Natural killer cell (primary cell): ENCODE results near the gene MEX3C. TPM values are rescaled to one million over a fixed set of nuclear protein-coding genes. Genes with fewer than 3 reads are reported as not detected.

ENCODE experiments used
- ATAC-seq, 3 donors: fragments of 150-1000 bp in 2 of 3; fragments of 200-7000 bp in 1 of 3; cut with Tn5 transposase; 1 replicate in 1 of 3; 2 replicates in 2 of 3; pipeline ENCODE4 v1.10.0; 2021; ENCODE audit warnings: mild to moderate bottlenecking in 2 of 3, moderate library complexity in 2 of 3
- DNase-seq, 2 donors: peaks; one replicate each; pipeline versions ENCODE4 v3.0.0 to v3.0.0-alpha.2; 2013 to 2021; ENCODE audit warnings: mixed read lengths in 1 of 2
- H3K27ac ChIP-seq: one replicate; pipeline ENCODE4 v1.5.1; 2013; ENCODE audit warnings: mild to moderate bottlenecking, low read length
- H3K27me3 ChIP-seq: one replicate; pipeline ENCODE4 v1.6.1; 2013; ENCODE audit warnings: low read length; ENCODE audit not compliant: control insufficient read depth, insufficient read depth
- H3K36me3 ChIP-seq: one replicate; pipeline ENCODE4 v1.6.1; 2013; ENCODE audit warnings: low read length; ENCODE audit not compliant: control insufficient read depth, insufficient read depth
- H3K4me1 ChIP-seq: one replicate; pipeline ENCODE4 v1.6.1; 2013; ENCODE audit warnings: low read length; ENCODE audit not compliant: control insufficient read depth, insufficient read depth
- H3K4me3 ChIP-seq: one replicate; pipeline ENCODE4 v1.5.1; 2013; ENCODE audit warnings: low read length
- H3K9me3 ChIP-seq: one replicate; pipeline ENCODE4 v1.6.1; 2013; ENCODE audit warnings: low read length; ENCODE audit not compliant: control insufficient read depth, insufficient read depth
- H3K27ac Mint-ChIP-seq, 2 donors: one replicate each; pipeline ENCODE4 v1.8.0; 2022; ENCODE audit warnings: mild to moderate bottlenecking in 2 of 2, mixed read lengths in 2 of 2, moderate library complexity in 1 of 2
- H3K27me3 Mint-ChIP-seq, 2 donors: one replicate each; pipeline ENCODE4 v1.8.0; 2022; ENCODE audit warnings: low read depth in 2 of 2, mixed read lengths in 2 of 2
- H3K36me3 Mint-ChIP-seq: one replicate; pipeline ENCODE4 v1.8.0; 2022; ENCODE audit warnings: mixed read lengths
- H3K4me1 Mint-ChIP-seq, 2 donors: one replicate each; pipeline ENCODE4 v1.8.0; 2022; ENCODE audit warnings: mixed read lengths in 2 of 2
- H3K4me3 Mint-ChIP-seq: one replicate; pipeline ENCODE4 v1.8.0; 2022; ENCODE audit warnings: mild to moderate bottlenecking, moderate library complexity, mixed read lengths
- H3K9me3 Mint-ChIP-seq, 2 donors: one replicate each; pipeline ENCODE4 v1.8.0; 2022; ENCODE audit warnings: mixed read lengths in 2 of 2
- WGBS: methylation state at CpG from one replicate; pipeline ENCODE4 v1.1.7; 2013; ENCODE audit warnings: missing lambda C conversion rate; ENCODE audit not compliant: insufficient coverage; 5-methylcytosine and 5-hydroxymethylcytosine counted together
- intact Hi-C: fragments of 100-400 bp; cut with micrococcal nuclease; formaldehyde crosslinking; loops from one replicate; pipeline ENCODE4 v1.14.2; 2022
- total RNA-seq, 4 donors: library from RNA; stranded (reverse); fragments of 120-200 nt in 1 of 4; gene quantifications; one replicate each; pipeline versions ENCODE4 v1.2.3 to v1.2.4, GENCODE V29; 2013 to 2022
- TF ChIP-seq, protein P1 (sequence below): fragments of 200-600 bp; IDR thresholded peaks from one replicate; pipeline ENCODE4 v1.8.0; 2022; ENCODE audit warnings: antibody characterized with exemption

MEX3C gene
- total RNA-seq, 3 donors from 2014 or later (not counting 1 experiment from before 2014, with no cell fraction given): 189 to 205 (median 202) TPM

DNA sequence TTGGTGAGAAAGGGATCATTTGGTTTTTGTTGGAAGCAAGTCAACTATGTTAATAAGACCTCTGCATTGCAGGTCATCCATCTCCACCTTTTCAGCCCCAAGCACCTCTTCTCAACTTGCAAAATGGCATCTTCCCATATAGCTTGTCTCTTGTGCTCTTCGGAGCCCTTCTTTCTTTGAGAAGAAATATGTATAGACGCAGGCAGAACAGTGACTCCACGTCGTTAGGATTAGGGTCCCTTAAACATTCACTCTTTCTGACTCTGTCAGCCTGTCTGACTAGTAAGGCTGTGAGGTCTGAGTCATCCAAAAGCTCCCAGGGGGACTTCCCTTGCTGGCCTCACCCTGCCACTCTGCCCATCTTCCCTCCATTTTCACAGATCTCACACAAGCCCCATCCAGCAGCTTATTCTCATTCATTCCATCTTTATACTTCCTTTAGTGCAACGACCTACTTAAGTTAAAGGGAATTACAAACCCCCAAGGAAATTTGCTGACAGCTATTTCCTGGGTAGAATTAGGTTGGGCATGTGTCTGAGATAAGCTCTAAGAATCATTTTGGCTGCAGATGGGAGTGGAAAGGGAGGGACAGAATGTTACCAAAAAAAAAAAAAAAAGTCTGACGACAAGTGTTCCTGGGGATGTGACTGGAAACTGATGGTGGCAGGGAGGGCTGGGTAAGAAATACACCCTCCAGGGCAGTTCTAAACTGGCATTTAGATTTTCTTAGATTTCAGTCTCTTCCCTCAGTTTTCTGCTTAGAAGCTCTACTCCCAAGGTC lies 37.7 kb upstream of the MEX3C start:
- Mint-ChIP-seq H3K27me3 (no peaks in the 10 kb centered on the region), H3K36me3 (no peaks in the 10 kb centered on the region), H3K27ac (peak overlapping the region; percentile 59 to 77), H3K4me1 (peaks cover 23% of the 10 kb centered on the region in 2 donors), H3K4me3 (peak overlapping the region; percentile 0), H3K9me3 (no peaks in the 10 kb centered on the region)
- DNase-seq (peak in 1 of 2 donors; percentile 3), ATAC-seq (peak; percentile 80 to 92 (median 89))
- intact Hi-C loops: loop anchor here (2.0 kb wide), 1 partner anchor 24 kb away; no protein-coding TSS in a partner anchor
- H3K4me1 ChIP-seq: peaks cover 6% of the 10 kb centered on the region
- H3K4me3 ChIP-seq: no peak overlapping the region
- WGBS: 70% methylated on average over 4 of the region's 6 CpGs
- no peaks in the 10 kb centered on the region for H3K27me3 ChIP-seq
- H3K36me3 ChIP-seq: no peaks in the 10 kb centered on the region
- TF ChIP-seq, protein P1, sequence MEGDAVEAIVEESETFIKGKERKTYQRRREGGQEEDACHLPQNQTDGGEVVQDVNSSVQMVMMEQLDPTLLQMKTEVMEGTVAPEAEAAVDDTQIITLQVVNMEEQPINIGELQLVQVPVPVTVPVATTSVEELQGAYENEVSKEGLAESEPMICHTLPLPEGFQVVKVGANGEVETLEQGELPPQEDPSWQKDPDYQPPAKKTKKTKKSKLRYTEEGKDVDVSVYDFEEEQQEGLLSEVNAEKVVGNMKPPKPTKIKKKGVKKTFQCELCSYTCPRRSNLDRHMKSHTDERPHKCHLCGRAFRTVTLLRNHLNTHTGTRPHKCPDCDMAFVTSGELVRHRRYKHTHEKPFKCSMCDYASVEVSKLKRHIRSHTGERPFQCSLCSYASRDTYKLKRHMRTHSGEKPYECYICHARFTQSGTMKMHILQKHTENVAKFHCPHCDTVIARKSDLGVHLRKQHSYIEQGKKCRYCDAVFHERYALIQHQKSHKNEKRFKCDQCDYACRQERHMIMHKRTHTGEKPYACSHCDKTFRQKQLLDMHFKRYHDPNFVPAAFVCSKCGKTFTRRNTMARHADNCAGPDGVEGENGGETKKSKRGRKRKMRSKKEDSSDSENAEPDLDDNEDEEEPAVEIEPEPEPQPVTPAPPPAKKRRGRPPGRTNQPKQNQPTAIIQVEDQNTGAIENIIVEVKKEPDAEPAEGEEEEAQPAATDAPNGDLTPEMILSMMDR: no peak
- H3K9me3 ChIP-seq: no peaks in the 10 kb centered on the region
- H3K27ac ChIP-seq: no peak overlapping the region

GRCh38 chr18:51234117-51235008 lies 36.9 kb upstream of the MEX3C start:
- Mint-ChIP-seq H3K27me3 (no peaks in the 10 kb centered on the region), H3K27ac (peak overlapping the region; percentile 59 to 77), H3K9me3 (no peaks in the 10 kb centered on the region), H3K4me3 (no peak overlapping the region), H3K36me3 (no peaks in the 10 kb centered on the region), H3K4me1 (peaks cover 23% of the 10 kb centered on the region in 2 donors)
- H3K27ac ChIP-seq: no peak overlapping the region
- no peaks in the 10 kb centered on the region for H3K36me3 ChIP-seq
- WGBS: 86% methylated on average over 11 of the region's 11 CpGs
- peaks cover 6% of the 10 kb centered on the region for H3K4me1 ChIP-seq
- DNase-seq (no peak), ATAC-seq (peak; percentile 30 to 59 (median 54))
- intact Hi-C loops: loop anchor here (2.0 kb wide), 1 partner anchor 24 kb away; no protein-coding TSS in a partner anchor
- TF ChIP-seq, protein P1: no peak
- no peaks in the 10 kb centered on the region for H3K27me3 ChIP-seq
- H3K4me3 ChIP-seq: no peak overlapping the region
- H3K9me3 ChIP-seq: no peaks in the 10 kb centered on the region

DNA sequence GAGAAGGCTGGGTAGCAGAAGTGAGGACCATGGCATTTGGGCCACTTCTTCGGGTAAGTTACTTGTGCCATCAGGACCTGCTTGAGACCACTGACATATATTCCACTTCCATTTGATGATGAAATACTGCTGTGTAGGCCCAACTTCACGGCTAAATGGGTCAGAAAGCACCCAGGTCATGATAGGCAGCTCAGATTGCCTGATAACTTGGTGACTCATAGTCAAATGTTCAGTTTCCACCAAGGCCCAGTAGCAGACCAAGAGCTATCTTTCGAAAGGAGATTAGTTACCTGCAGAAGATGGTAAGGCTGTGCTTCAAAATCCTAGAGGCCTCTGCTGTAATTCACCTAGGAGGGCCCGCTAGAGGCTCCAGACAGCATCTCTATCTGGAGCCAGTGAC lies 31.8 kb upstream of the MEX3C start:
- H3K36me3 ChIP-seq: no peaks in the 10 kb centered on the region
- Mint-ChIP-seq H3K27me3 (no peaks in the 10 kb centered on the region), H3K27ac (no peak overlapping the region), H3K4me3 (no peak overlapping the region), H3K9me3 (no peaks in the 10 kb centered on the region), H3K4me1 (peaks cover 3% of the 10 kb centered on the region in 2 donors), H3K36me3 (no peaks in the 10 kb centered on the region)
- TF ChIP-seq, protein P1: no peak
- intact Hi-C loops: no loop called here
- 92% methylated on average over 4 of the region's 4 CpGs for WGBS
- no peak overlapping the region for H3K27ac ChIP-seq
- DNase-seq: no peak
- peaks cover under 1% of the 10 kb centered on the region for H3K4me1 ChIP-seq
- no peak overlapping the region for H3K4me3 ChIP-seq
- no peaks in the 10 kb centered on the region for H3K9me3 ChIP-seq
- no peak for ATAC-seq
- H3K27me3 ChIP-seq: no peaks in the 10 kb centered on the region
